WTC11 (cell line): Measurements from ENCODE around the gene PHIP.

Source experiments
- FOXJ3 ChIP-seq: sonication (generic); formaldehyde crosslinking; IDR thresholded peaks from 2 replicates; pipeline ENCODE4 v1.9.0; 2021; ENCODE audit warnings: missing genetic modification reagents, mild to moderate bottlenecking, borderline replicate concordance
- HMGXB4 ChIP-seq: sonication (generic); formaldehyde crosslinking; IDR thresholded peaks from 2 replicates; pipeline ENCODE4 v1.8.1; 2023; ENCODE audit warnings: mild to moderate bottlenecking, moderate library complexity, missing genetic modification reagents
- MYBL2 ChIP-seq: sonication (generic); formaldehyde crosslinking; IDR thresholded peaks from 2 replicates; pipeline ENCODE4 v1.8.1; 2023; ENCODE audit warnings: mild to moderate bottlenecking, moderate library complexity, missing genetic modification reagents
- NFYB ChIP-seq: sonication (generic); formaldehyde crosslinking; conservative IDR thresholded peaks from 2 replicates; pipeline ENCODE4 v1.8.0; 2022; ENCODE audit warnings: low read depth, missing genetic modification reagents
- NR1H2 ChIP-seq: sonication (generic); formaldehyde crosslinking; IDR thresholded peaks from 2 replicates; pipeline ENCODE4 v1.9.0; 2021; ENCODE audit warnings: mild to moderate bottlenecking, moderate library complexity, missing genetic modification reagents
- TCF7 ChIP-seq: sonication (generic); formaldehyde crosslinking; IDR thresholded peaks from 2 replicates; pipeline ENCODE4 v1.8.0; 2022; ENCODE audit warnings: mild to moderate bottlenecking, low read depth, missing genetic modification reagents, moderate library complexity

DNA sequence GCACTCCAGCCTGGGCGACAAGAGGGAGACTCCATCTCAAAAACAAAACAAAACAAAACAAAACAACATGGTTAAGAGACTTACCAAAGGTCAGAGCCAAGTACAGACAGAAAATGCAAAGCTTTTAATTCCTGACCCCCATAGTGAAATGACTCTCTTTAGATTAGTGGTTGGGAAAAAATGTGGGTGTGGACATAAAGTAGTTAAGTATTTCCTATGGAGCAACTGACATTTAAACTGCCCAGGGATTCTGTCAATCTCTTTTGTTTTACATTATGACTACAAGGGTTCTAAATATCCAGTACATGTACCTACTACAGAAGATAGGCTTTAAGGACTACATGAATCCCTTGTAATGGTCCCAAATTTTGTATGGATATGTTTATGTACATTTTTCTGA lies 135.6 kb downstream of the PHIP start:
- TF ChIP-seq FOXJ3: no peak
- TF ChIP-seq HMGXB4 (CRISPR knock-in tag): no peak
- TF ChIP-seq NFYB (CRISPR knock-in tag): no peak
- TF ChIP-seq MYBL2 (CRISPR knock-in tag): no peak
- TF ChIP-seq TCF7: no peak
- no peak for TF ChIP-seq NR1H2 (CRISPR knock-in tag)
